Measurements from ENCODE around the gene HNRNPF.

DNA sequence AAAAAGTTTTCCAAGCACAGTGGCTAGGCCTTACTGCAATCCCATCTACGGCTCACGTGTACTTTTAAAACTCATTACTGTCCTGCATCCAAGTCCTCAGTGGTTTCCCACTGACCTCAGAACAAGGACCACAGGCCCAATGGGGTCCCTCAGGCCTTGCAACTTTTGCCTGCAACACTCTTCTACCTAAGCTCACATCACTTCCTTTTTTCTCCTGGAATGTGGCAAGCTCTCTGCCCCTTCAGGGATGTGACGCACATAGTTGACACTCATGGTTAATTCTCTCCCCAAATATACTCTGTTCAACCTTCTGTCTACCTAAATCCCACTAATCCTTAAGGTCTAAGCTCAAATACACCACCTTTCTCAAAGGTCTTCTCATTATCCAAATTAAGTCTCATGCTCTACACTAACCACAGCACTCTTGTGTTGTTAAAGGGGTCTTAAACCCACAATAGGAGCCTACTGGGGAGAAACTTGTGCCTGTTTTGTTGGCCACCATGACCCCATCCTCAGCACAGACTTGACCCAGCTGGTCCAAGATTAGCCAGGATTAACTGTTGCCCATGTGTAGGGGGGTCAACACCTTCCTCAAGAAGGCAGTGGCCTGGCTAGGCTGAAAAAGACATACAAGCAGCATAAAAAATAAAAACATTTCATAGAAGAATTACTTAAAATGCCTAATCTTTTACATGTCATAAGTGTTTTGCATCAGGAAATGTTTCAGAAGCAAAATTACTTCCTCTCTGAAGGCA, 15.2 kb downstream of the HNRNPF start:
- TF ChIP-seq CTCF (conservative IDR thresholded peaks at IDR 0.05 in 1 of 2, IDR thresholded peaks at IDR 0.05 in 1 of 2; ENCODE audit: extremely low read depth in 1 of 2, insufficient read depth in 1 of 2, low read depth in 1 of 2, low read length in 2 of 2) (no peak), EZH2 (IDR thresholded peaks at IDR 0.05; ENCODE audit: borderline replicate concordance, low read length) (no peak)
